Fibroblast of lung (primary cell): ENCODE data around the gene CCDC138. TPM values are rescaled to one million over a fixed set of nuclear protein-coding genes. Genes with fewer than 3 reads are reported as not detected.

Experiments
- DNase-seq, 2 donors: peaks; one replicate each; pipeline versions ENCODE4 v3.0.0 to v3.0.0-alpha.2; 2010; ENCODE audit warnings: low read depth in 2 of 2
- H2AFZ ChIP-seq: 2 replicates; pipeline ENCODE4 v1.5.1; 2012; ENCODE audit warnings: low read length, control low read depth, inconsistent platforms
- H3K27ac ChIP-seq: 2 replicates; pipeline ENCODE4 v1.5.1; 2011; ENCODE audit warnings: low read length, control low read depth; ENCODE audit not compliant: insufficient read depth
- H3K27me3 ChIP-seq: 2 replicates; pipeline ENCODE4 v1.5.1; 2011; ENCODE audit warnings: mild to moderate bottlenecking, low read length; ENCODE audit not compliant: control insufficient read depth, insufficient read depth
- H3K36me3 ChIP-seq: 2 replicates; pipeline ENCODE4 v1.5.1; 2011; ENCODE audit warnings: low read length; ENCODE audit not compliant: control insufficient read depth, insufficient read depth
- H3K4me1 ChIP-seq: 2 replicates; pipeline ENCODE4 v1.5.1; 2011; ENCODE audit warnings: low read length; ENCODE audit not compliant: control insufficient read depth, insufficient read depth; ENCODE audit errors: extremely low read depth
- H3K4me2 ChIP-seq: 2 replicates; pipeline ENCODE4 v1.5.1; 2011; ENCODE audit warnings: low read length, control low read depth; ENCODE audit not compliant: insufficient read depth; ENCODE audit errors: extremely low read depth
- H3K4me3 ChIP-seq, 4 experiments: fragments of 200-600 bp in 1 of 4; sonication (generic) in 1 of 4; replicated peaks in 1 of 4; 2 replicates each; pipeline ENCODE4 v1.5.1; 2011 to 2016; ENCODE audit warnings: low read length in 4 of 4, low read depth in 3 of 4, mild to moderate bottlenecking in 3 of 4, control low read depth in 2 of 4, inconsistent platforms in 1 of 4, mixed read lengths in 1 of 4; ENCODE audit not compliant: insufficient read depth in 1 of 4; ENCODE audit errors: control extremely low read depth in 1 of 4
- H3K79me2 ChIP-seq: 2 replicates; pipeline ENCODE4 v1.5.1; 2012; ENCODE audit warnings: mild to moderate bottlenecking, low read length, inconsistent platforms; ENCODE audit not compliant: control insufficient read depth, insufficient read depth
- H3K9ac ChIP-seq: 2 replicates; pipeline ENCODE4 v1.5.1; 2011; ENCODE audit warnings: mild to moderate bottlenecking, low read length, control low read depth; ENCODE audit not compliant: insufficient read depth
- H3K9me3 ChIP-seq: 2 replicates; pipeline ENCODE4 v1.5.1; 2012; ENCODE audit warnings: low read depth, low read length; ENCODE audit not compliant: control insufficient read depth, insufficient read depth
- H4K20me1 ChIP-seq: 2 replicates; pipeline ENCODE4 v1.5.1; 2011; ENCODE audit warnings: low read length; ENCODE audit not compliant: control insufficient read depth, insufficient read depth; ENCODE audit errors: extremely low read depth
- CTCF ChIP-seq, 2 donors: IDR thresholded peaks in 1 of 2; conservative IDR thresholded peaks in 1 of 2; 1 replicate in 1 of 2; 2 replicates in 1 of 2; pipeline ENCODE4 v1.5.1; 2011 to 2012; ENCODE audit warnings: low read length in 2 of 2, control low read depth in 1 of 2, inconsistent platforms in 1 of 2, low read depth in 1 of 2, mild to moderate bottlenecking in 1 of 2
- EZH2 ChIP-seq: IDR thresholded peaks from 2 replicates; pipeline ENCODE4 v1.5.1; 2012; ENCODE audit warnings: low read length, control low read depth, mild to moderate bottlenecking; ENCODE audit errors: missing control alignments
- polyA plus RNA-seq, 2 donors: library from polyadenylated mRNA; depleted of rRNA in 1 of 2; stranded (reverse) in 1 of 2; unstranded in 1 of 2; fragments of >200 nt; gene quantifications; 2 replicates each; pipeline ENCODE4 v1.2.1, GENCODE V29; 2011 to 2012; ENCODE audit warnings: missing spikeins in 1 of 2
- total RNA-seq: library from RNA; depleted of rRNA; stranded (reverse); fragments of >200 nt; gene quantifications from 2 replicates; pipeline ENCODE4 v1.2.1, GENCODE V29; 2014

The CCDC138 gene
- total and polyA plus RNA-seq, 2 donors (not counting 1 experiment from before 2014, with no cell fraction given), result 1.7 to 3.3 TPM

GRCh38 chr2:108825736-108826135, 39.2 kb downstream of the CCDC138 start:
- DNase-seq, result peak; percentile 4 to 20
- TF ChIP-seq CTCF (conservative IDR thresholded peaks at IDR 0.05 in 1 of 2, IDR thresholded peaks at IDR 0.05 in 1 of 2; ENCODE audit: low read depth in 1 of 2, low read length in 2 of 2), result no peak
- no peak for TF ChIP-seq EZH2
- no peaks in the 10 kb centered on the region for H4K20me1 ChIP-seq
- no peaks in the 10 kb centered on the region for H3K9me3 ChIP-seq
- H3K27me3 ChIP-seq, result no peaks in the 10 kb centered on the region
- no peak overlapping the region for H2AFZ ChIP-seq
- H3K27ac ChIP-seq, result no peak overlapping the region
- no peaks in the 10 kb centered on the region for H3K36me3 ChIP-seq
- H3K9ac ChIP-seq, result no peak overlapping the region
- H3K4me3 ChIP-seq, result no peak overlapping the region
- no peak overlapping the region for H3K4me2 ChIP-seq
- H3K4me1 ChIP-seq, result no peaks in the 10 kb centered on the region
- no peaks in the 10 kb centered on the region for H3K79me2 ChIP-seq

GRCh38 chr2:108829578-108830310, 43.2 kb downstream of the CCDC138 start:
- TF ChIP-seq EZH2, result no peak
- TF ChIP-seq CTCF (conservative IDR thresholded peaks at IDR 0.05 in 1 of 2, IDR thresholded peaks at IDR 0.05 in 1 of 2; ENCODE audit: low read depth in 1 of 2, low read length in 2 of 2), result no peak
- Histone ChIP-seq H3K4me3 (no peak overlapping the region), H2AFZ (no peak overlapping the region)

GRCh38 chr2:108833219-108833618, 46.6 kb downstream of the CCDC138 start:
- no peaks in the 10 kb centered on the region for H3K4me1 ChIP-seq
- TF ChIP-seq CTCF (conservative IDR thresholded peaks at IDR 0.05 in 1 of 2, IDR thresholded peaks at IDR 0.05 in 1 of 2; ENCODE audit: low read depth in 1 of 2, low read length in 2 of 2) (no peak), EZH2 (no peak)
- no peak overlapping the region for H3K4me3 ChIP-seq
- H3K9ac ChIP-seq, result no peak overlapping the region
- no peaks in the 10 kb centered on the region for H3K79me2 ChIP-seq
- H3K4me2 ChIP-seq, result no peak overlapping the region
- H3K27me3 ChIP-seq, result no peaks in the 10 kb centered on the region
- no peaks in the 10 kb centered on the region for H3K9me3 ChIP-seq
- no peak overlapping the region for H3K27ac ChIP-seq
- H2AFZ ChIP-seq, result no peak overlapping the region
- no peaks in the 10 kb centered on the region for H4K20me1 ChIP-seq
- DNase-seq, result peak; percentile 2 to 33
- H3K36me3 ChIP-seq, result no peaks in the 10 kb centered on the region

More at GRCh38 chr2:108829578-108830310, 43.2 kb downstream of the CCDC138 start:
- Histone ChIP-seq H3K79me2 (no peaks in the 10 kb centered on the region), H3K9me3 (no peaks in the 10 kb centered on the region), H3K36me3 (no peaks in the 10 kb centered on the region), H3K27me3 (no peaks in the 10 kb centered on the region), H3K4me2 (no peak overlapping the region), H3K27ac (no peak overlapping the region), H4K20me1 (no peaks in the 10 kb centered on the region), H3K4me1 (no peaks in the 10 kb centered on the region), H3K9ac (no peak overlapping the region)
- no peak for DNase-seq
